ENCODE measurements around the gene MBTPS1.

The MBTPS1 gene

GRCh38 chr16:84014570-84015327 lies 102.0 kb downstream of the MBTPS1 start:
- DNase-seq (no peak), ATAC-seq (no peak)
- Mint-ChIP-seq H3K9me3 (peaks cover 4 to 19% of the 10 kb centered on the region in 2 donors), H3K4me1 (peaks cover 12% of the 10 kb centered on the region), H3K4me3 (peak overlapping the region; percentile 12 to 48), H3K27me3 (peaks cover 17% of the 10 kb centered on the region), H3K27ac (peak overlapping the region in 1 of 2 donors; percentile 82)

GRCh38 chr16:84013787-84014569 lies 102.8 kb downstream of the MBTPS1 start:
- peaks cover 17% of the 10 kb centered on the region for H3K27me3 Mint-ChIP-seq
- H3K4me1 Mint-ChIP-seq: peaks cover 12% of the 10 kb centered on the region
- ATAC-seq (peak; percentile 89), DNase-seq (peak; percentile 79 to 85)
- H3K27ac Mint-ChIP-seq: peak overlapping the region; percentile 19 to 67
- peaks cover 4 to 14% of the 10 kb centered on the region in 2 donors for H3K9me3 Mint-ChIP-seq
- peak overlapping the region; percentile 12 to 48 for H3K4me3 Mint-ChIP-seq

GRCh38 chr16:84009282-84009681 lies 107.5 kb downstream of the MBTPS1 start:
- Mint-ChIP-seq H3K9me3 (peaks cover 0 to under 1% of the 10 kb centered on the region in 2 donors), H3K4me3 (no peak overlapping the region), H3K27ac (no peak overlapping the region), H3K4me1 (peaks cover 7% of the 10 kb centered on the region), H3K27me3 (peaks cover 22% of the 10 kb centered on the region)
- DNase-seq (no peak), ATAC-seq (no peak)

- H3K4me1 Mint-ChIP-seq: no peaks in the 10 kb centered on the region
- no peak overlapping the region for H3K4me3 Mint-ChIP-seq
- H3K27ac Mint-ChIP-seq: no peak overlapping the region
- H3K9me3 Mint-ChIP-seq: no peaks in the 10 kb centered on the region
- DNase-seq: no peak
- H3K27me3 Mint-ChIP-seq: peaks cover 21% of the 10 kb centered on the region
- ATAC-seq: no peak
These were observed 108.8 kb downstream of the MBTPS1 start for GRCh38 chr16:84007965-84008364.

- Mint-ChIP-seq H3K27me3 (peaks cover 26% of the 10 kb centered on the region), H3K9me3 (no peaks in the 10 kb centered on the region), H3K27ac (peak overlapping the region; percentile 22 to 57), H3K4me3 (no peak overlapping the region), H3K4me1 (no peaks in the 10 kb centered on the region)
- ATAC-seq: no peak
- DNase-seq: no peak
These were observed 109.2 kb downstream of the MBTPS1 start for GRCh38 chr16:84007520-84007919.

GRCh38 chr16:84005391-84005790 lies 111.4 kb downstream of the MBTPS1 start:
- no peaks in the 10 kb centered on the region for H3K9me3 Mint-ChIP-seq

GRCh38 chr16:84004442-84004841 lies 112.3 kb downstream of the MBTPS1 start:
- Mint-ChIP-seq H3K27me3 (peaks cover 33% of the 10 kb centered on the region), H3K9me3 (no peaks in the 10 kb centered on the region), H3K4me3 (no peak overlapping the region), H3K27ac (no peak overlapping the region), H3K4me1 (no peaks in the 10 kb centered on the region)
- DNase-seq (no peak), ATAC-seq (no peak)

More at GRCh38 chr16:84005391-84005790, 111.4 kb downstream of the MBTPS1 start:
- Mint-ChIP-seq H3K4me3 (no peak overlapping the region), H3K27me3 (peaks cover 32% of the 10 kb centered on the region), H3K4me1 (no peaks in the 10 kb centered on the region), H3K27ac (no peak overlapping the region)
- DNase-seq (no peak), ATAC-seq (no peak)
